GM19328 (cell line): ENCODE data around the gene LRRC74A.
A peak's percentile ranks its signal among the peaks of the same experiment; 100 is the strongest.
"Not testable (repeated sequence)": the region's sequence is repeated elsewhere in the genome, so short reads cannot be mapped to it uniquely, and the experiment has no call there.

Source experiments
- ATAC-seq: cut with Tn5 transposase; IDR thresholded peaks from one replicate; pipeline ENCODE4 v1.9.1; 2021; ENCODE audit warnings: mild to moderate bottlenecking, moderate library complexity; ENCODE audit not compliant: unreplicated experiment

LRRC74A gene

GRCh38 chr14:76883447-76883846 lies 57.2 kb downstream of the LRRC74A start:
- no peak for ATAC-seq

- ATAC-seq: no peak
Observed at GRCh38 chr14:76884394-76884793, 58.2 kb downstream of the LRRC74A start.

GRCh38 chr14:76884853-76885276 lies 58.7 kb downstream of the LRRC74A start:
- ATAC-seq: no peak

- no peak for ATAC-seq
Observed at GRCh38 chr14:76887191-76887590, 61.0 kb downstream of the LRRC74A start.

DNA sequence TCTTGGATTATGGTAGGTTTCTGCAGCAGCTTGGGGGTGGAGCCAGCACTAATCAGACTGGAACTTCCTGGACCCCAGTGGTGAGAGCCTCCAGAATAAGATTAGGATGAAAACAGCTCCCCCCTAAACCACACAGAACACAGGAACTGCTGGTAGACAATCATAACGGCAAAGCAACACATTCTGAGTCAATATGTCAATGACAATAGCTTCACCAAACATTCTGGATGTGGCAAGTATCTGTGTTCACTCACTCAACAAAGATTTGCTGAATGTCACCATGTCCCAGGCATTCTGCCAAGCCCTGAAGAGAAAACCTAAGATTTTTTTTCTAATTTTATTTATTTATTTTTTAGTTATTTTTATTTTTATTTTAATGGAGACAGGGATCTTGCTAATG lies 65.2 kb downstream of the LRRC74A start:
- no peak for ATAC-seq

GRCh38 chr14:76894308-76894707 lies 68.1 kb downstream of the LRRC74A start:
- ATAC-seq: no peak

DNA sequence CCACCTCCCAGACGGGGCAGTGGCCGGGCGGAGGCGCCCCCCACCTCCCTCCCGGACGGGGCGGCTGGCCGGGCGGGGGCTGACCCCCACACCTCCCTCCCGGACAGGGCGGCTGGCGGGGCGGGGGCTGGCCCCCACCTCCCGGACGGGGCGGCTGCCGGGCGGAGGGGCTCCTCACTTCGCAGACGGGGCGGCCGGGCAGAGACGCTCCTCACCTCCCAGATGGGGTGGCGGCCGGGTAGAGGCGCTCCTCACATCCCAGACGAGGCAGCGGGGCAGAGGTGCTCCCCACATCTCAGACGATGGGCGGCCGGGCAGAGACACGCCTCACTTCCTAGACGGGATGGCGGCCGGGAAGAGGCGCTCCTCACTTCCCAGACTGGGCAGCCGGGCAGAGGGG lies 71.8 kb downstream of the LRRC74A start:
- ATAC-seq: not testable (repeated sequence)

DNA sequence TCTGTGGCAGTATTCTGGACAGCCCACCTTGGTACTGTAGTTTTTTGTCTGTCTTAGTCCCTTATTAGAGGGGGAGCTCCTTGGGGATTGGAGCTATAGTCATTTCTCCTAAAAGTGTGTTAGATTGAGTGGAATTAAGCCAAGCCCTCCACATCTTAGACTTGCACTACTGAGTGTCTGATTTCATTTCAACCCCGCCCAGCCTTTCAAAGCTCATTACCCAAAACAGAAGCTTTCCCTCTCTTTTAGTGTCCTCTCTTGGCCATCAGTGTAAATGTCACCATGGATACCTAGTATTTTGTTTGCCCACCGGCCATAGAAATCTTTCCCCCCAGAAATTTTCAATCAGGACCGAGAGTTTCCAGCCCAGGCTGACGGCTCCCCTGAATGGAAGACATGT lies 74.5 kb downstream of the LRRC74A start:
- ATAC-seq: no peak

- no peak for ATAC-seq
Observed at GRCh38 chr14:76901171-76902055, 75.2 kb downstream of the LRRC74A start.

DNA sequence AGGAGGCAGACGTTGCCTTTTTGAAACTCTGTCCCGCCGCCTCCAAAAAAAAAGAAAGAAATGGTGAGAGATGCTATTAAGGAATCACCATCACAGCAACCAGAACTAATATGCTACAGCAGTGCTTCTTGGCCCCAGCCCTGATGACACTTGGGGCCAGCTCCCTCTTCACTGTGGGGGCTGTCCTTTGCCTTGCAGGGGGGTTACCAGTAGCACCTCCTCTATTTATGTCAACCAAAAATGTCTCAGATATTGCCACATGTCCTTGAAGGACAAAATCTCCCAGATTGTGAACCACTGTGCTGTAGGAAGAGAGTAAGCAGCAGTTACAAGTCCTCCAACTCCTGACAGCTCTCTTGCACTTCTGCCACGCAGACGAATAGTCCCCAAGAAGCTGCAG lies 76.4 kb downstream of the LRRC74A start:
- ATAC-seq: no peak

DNA sequence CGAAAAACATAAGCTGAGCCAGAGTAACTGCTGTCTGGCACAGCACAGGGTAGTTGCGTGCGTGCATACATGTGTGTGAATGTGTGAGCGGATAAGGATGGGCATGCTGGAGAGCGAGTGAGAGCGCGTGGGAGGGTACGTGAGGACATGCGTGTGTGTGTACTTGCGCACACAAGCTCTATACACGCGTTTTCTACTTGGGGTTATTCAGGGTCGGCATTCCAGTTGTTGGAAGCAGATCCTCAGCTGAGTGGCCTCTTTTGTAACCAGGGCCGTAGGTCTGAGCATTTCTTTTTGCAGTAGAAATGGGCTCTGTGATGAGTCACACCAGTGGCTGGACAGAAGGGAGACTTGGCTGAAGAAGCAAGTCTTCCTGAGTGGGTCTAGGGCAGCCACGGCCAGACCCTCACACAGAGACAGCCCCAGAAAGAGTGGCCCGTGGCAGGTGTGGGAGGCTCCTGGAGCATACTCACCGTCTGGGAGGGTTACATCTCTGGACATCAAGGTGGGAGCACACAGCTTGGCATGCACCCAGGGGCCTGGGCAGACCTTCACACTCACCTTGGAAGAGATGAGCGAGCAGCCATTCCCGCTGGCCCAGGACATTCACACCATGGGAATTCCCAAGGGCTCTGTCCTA lies 78.0 kb downstream of the LRRC74A start:
- ATAC-seq: no peak

DNA sequence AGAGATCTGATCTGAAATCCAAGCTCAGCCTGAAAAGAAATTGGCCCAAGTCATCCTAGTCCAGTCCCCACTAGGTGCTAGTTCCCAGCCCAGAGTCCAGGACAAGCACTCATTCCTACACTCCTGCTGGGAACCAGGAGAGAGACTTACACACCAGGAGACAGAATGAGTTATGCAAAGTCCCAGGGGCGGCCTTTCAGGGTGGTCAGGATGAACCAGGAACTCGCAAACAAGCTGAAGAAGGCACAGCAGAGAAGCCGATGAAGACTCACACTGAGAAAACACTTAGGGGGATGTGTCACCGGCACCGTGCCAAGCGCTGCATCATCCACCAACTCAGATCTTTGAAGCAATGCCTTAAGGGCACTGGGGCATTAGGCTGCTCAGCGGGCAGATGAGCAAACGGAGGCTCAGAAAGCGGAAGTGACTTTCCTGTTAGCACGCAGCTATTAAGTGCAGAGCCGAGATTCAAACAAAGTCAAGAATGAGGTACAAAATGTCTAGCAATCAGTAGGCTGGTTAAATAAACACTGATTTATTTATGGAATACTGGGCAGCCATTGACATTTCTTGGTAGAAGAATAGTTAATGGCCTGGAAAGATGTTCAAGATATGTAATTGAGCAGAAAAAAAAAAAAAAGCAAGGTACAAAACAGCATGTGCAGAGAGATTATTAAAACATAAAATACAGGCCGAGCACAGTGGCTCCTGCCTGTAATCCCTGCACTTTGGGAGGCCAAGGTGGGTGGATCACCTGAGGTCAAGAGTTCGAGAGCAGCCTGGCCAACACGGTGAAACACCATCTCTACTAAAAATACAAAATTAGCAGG lies 78.7 kb downstream of the LRRC74A start:
- ATAC-seq: peak; percentile 60

DNA sequence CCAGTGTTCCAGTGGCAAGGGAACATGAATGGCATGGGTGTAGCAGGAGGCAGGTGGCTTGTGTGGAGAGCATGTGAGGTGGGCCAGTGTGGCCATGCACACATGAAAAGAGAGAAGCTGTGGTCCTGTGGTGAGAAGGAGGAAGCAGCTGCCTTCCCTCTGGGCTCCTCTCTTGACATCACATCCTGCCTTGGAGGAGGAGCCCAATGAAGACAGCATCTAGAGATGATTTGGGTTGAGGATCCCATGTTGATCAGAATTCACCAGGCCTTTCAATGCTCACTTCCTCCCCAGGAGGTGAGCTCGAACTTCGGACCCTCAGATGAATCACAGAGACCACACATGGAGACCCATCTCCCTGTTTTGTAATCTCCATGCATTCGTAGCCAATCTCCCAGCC lies 82.6 kb downstream of the LRRC74A start:
- no peak for ATAC-seq

DNA sequence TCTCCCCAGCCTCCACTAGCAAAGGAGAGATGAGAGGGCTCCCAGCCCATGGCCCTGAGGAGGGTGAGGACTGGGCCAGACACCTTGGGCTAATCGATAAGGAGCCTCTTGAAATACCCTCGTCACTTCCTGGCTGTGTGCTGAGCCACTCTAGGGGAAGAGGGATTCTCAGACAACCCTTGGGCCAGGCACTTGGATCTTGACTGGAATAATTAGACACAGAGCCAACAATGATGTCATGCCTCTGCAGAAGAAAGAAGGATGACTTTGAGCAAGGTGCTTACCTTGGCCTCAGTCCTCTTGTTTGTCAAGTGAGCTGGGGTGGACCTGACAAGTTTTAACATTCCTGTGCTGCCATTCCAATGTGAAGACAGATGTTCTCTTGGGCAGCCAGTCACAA lies 83.1 kb downstream of the LRRC74A start:
- ATAC-seq: no peak

GRCh38 chr14:76910371-76910890 lies 84.2 kb downstream of the LRRC74A start:
- ATAC-seq: no peak

DNA sequence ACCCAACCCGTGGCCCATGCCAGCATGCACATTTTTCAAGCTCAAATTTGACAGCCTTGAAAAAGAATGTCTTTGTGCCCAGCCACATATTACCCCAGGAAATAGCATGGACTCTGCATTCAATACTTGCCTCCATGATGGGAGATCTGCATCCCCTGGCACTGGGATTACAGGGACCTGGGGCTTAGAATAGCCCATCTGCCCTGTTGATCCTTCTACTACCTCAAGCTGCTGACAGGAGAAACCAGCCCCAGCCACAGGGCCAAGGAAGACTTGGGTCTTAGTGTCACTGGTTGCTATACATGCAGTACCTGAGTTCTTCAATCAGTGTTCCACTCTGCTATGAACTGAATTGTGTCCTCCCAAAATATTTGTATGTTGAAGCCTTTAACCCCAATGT lies 85.3 kb downstream of the LRRC74A start:
- no peak for ATAC-seq

DNA sequence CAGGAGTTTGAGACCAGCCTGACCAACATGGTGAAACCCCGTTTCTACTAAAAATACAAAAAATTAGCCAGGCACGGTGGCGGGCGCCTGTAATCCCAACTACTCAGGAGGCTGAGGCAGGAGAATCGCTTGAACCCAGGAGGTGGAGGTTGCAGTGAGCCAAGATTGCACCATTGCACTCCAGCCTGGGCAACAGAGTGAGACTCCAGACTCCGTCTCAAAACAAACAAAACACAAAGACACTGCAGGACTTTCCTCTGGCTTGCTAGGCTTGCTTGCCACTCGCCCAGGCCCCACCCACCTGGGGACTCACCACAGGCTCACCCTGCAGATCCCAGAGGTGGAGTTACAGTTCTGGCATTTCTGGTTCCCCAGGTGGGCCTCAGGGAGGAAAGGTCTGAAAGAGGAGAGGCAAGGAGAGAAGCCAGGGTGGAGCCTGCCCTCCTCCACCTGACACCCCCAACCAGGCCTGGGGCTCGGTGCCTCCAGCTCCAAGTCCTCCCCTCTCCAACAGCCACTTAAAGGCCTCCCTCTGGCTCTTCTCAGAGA lies 88.4 kb downstream of the LRRC74A start:
- ATAC-seq: not testable (repeated sequence)

GRCh38 chr14:76916040-76916715 lies 90.0 kb downstream of the LRRC74A start:
- ATAC-seq: no peak

- no peak for ATAC-seq
Observed at GRCh38 chr14:76917158-76917596, 91.0 kb downstream of the LRRC74A start.

GRCh38 chr14:76917745-76918255 lies 91.6 kb downstream of the LRRC74A start:
- ATAC-seq: no peak
